Endothelial cell of umbilical vein (primary cell): Measurements from ENCODE around the gene TEDC2.

ENCODE experiments used
- CTCF ChIP-seq, 2 donors: IDR thresholded peaks; 1 replicate in 1 of 2; 2 replicates in 1 of 2; pipeline ENCODE4 v1.5.1; 2011; ENCODE audit warnings: low read length in 2 of 2, mild to moderate bottlenecking in 2 of 2, moderate library complexity in 2 of 2, control low read depth in 1 of 2, inconsistent platforms in 1 of 2, low read depth in 1 of 2; ENCODE audit not compliant: insufficient read depth in 1 of 2; ENCODE audit errors: extremely low read depth in 1 of 2
- EZH2 ChIP-seq: IDR thresholded peaks from 2 replicates; pipeline ENCODE4 v1.6.1; 2012; ENCODE audit warnings: borderline replicate concordance, low read depth, mild to moderate bottlenecking, moderate library complexity, low read length, inconsistent platforms; ENCODE audit not compliant: severe bottlenecking
- FOS ChIP-seq: IDR thresholded peaks from 2 replicates; pipeline ENCODE4 v1.6.1; 2011; ENCODE audit warnings: mild to moderate bottlenecking, low read length, moderate library complexity, borderline replicate concordance; ENCODE audit not compliant: insufficient read depth
- MYC ChIP-seq: IDR thresholded peaks from one replicate; pipeline ENCODE4 v1.6.1; 2011; ENCODE audit warnings: mild to moderate bottlenecking, low read depth, low read length
- POLR2A ChIP-seq: IDR thresholded peaks from 2 replicates; pipeline ENCODE4 v1.6.1; 2012; ENCODE audit warnings: low read depth, mild to moderate bottlenecking, control low read depth, low read length
- POLR2AphosphoS5 ChIP-seq: IDR thresholded peaks from 2 replicates; pipeline ENCODE4 v1.6.1; 2012; ENCODE audit warnings: low read depth, mild to moderate bottlenecking, control low read depth, low read length, moderate library complexity; ENCODE audit not compliant: insufficient read depth

- TF ChIP-seq CTCF (IDR thresholded peaks at IDR 0.05; ENCODE audit: extremely low read depth in 1 of 2, insufficient read depth in 1 of 2, low read depth in 1 of 2, low read length in 2 of 2) = no peak
- no peak for TF ChIP-seq POLR2A
- no peak for TF ChIP-seq POLR2AphosphoS5
- no peak for TF ChIP-seq EZH2
- TF ChIP-seq MYC = no peak
- TF ChIP-seq FOS = no peak
Observed at GRCh38 chr16:2490190-2491105, 30.5 kb downstream of the TEDC2 start.
